Activated T-helper 1 cell treated with anti-CD3 and anti-CD28 coated beads, Interleukin-12 subunit alpha, Interleukin-12 subunit beta, Interleukin-2, Interleukin-4 antibody, amounts not matched to agents 30 ng/mL and 10 ng/mL and 1 ng/mL, durations not matched to agents 14 hours and 24 hours and 36 hours (primary cell): ENCODE measurements around the gene CGB3. TPM values are rescaled to one million over a fixed set of nuclear protein-coding genes. Genes with fewer than 3 reads are reported as not detected.
A peak's percentile ranks its signal among the peaks of the same experiment; 100 is the strongest.

ENCODE experiments used
- DNase-seq: peaks from one replicate; pipeline ENCODE4 v3.0.0; 2021; ENCODE audit warnings: low spot score
- H3K27ac Mint-ChIP-seq: one replicate; pipeline ENCODE4 v1.8.0; 2021; ENCODE audit warnings: mild to moderate bottlenecking, mixed read lengths
- H3K27me3 Mint-ChIP-seq: one replicate; pipeline ENCODE4 v1.8.0; 2022; ENCODE audit warnings: mild to moderate bottlenecking, moderate library complexity, mixed read lengths; ENCODE audit not compliant: insufficient read depth
- H3K36me3 Mint-ChIP-seq: one replicate; pipeline ENCODE4 v1.8.0; 2021; ENCODE audit warnings: low read depth, mixed read lengths
- H3K4me1 Mint-ChIP-seq: one replicate; pipeline ENCODE4 v1.8.0; 2021; ENCODE audit warnings: low read depth, mixed read lengths
- H3K4me3 Mint-ChIP-seq: one replicate; pipeline ENCODE4 v1.8.0; 2021; ENCODE audit warnings: mild to moderate bottlenecking, moderate library complexity, mixed read lengths
- H3K9me3 Mint-ChIP-seq: one replicate; pipeline ENCODE4 v1.8.0; 2021; ENCODE audit warnings: mixed read lengths
- intact Hi-C: fragments of 100-400 bp; cut with micrococcal nuclease; formaldehyde crosslinking; loops from one replicate; pipeline ENCODE4 v1.15.1; 2024
- total RNA-seq: library from RNA; stranded (reverse); gene quantifications from 2 replicates; pipeline ENCODE4 v1.2.3, GENCODE V29; 2022

CGB3 gene
- total RNA-seq, 1 donor from 2014 or later = not detected

DNA sequence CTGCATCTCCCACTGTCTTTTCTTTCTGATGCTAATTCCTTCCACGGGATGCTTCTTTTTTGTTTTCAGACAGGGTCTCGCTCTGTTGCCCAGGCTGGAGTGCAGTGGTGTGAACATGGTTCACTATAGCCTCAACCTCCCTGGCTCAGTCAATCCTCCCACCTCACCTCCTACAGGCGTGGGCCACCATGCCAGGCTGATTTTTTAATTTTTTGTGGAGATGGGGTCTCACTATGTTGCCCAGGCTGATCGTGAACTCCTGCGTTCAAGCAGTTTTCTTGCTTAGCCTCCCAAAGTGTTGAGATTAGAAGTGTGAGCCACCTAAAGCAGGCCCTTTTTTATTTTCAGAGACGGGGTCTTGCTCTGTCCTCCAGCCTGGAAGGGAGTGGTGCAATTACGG lies 35.8 kb downstream of the CGB3 start:
- Mint-ChIP-seq H3K27me3 (no peaks in the 10 kb centered on the region), H3K27ac (no peak overlapping the region), H3K4me3 (no peak overlapping the region), H3K9me3 (no peaks in the 10 kb centered on the region), H3K4me1 (peaks cover 24% of the 10 kb centered on the region), H3K36me3 (peaks cover 24% of the 10 kb centered on the region)
- intact Hi-C loops = no loop called here
- no peak for DNase-seq

- peaks cover 26% of the 10 kb centered on the region for H3K36me3 Mint-ChIP-seq
- H3K27ac Mint-ChIP-seq = peak overlapping the region; percentile 75
- intact Hi-C loops = no loop called here
These were observed 36.8 kb downstream of the CGB3 start for GRCh38 chr19:48987323-48987722.

DNA sequence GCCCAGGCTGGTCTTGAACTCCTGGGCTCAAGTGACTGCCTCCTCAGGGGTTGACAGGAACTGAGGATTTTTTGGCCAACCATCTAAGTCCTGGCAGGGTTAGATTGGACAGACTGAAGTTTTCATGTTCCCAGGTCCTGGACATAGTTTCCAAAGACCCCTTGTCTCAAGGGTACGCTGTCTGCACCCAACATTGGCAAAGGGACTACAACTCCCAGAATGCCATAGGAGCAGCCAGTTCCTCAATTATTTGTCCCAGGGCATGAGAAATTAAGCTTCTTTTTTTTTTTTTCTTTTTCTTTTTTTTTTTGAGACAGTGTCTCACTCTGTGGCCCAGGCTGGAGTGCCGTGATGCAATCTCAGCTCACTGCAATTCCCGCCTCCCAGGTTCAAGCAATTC lies 37.9 kb downstream of the CGB3 start:
- intact Hi-C loops = no loop called here
- H3K4me3 Mint-ChIP-seq = no peak overlapping the region
- no peaks in the 10 kb centered on the region for H3K9me3 Mint-ChIP-seq
- no peak for DNase-seq
- no peak overlapping the region for H3K27ac Mint-ChIP-seq
- no peaks in the 10 kb centered on the region for H3K27me3 Mint-ChIP-seq
- H3K36me3 Mint-ChIP-seq = peaks cover 36% of the 10 kb centered on the region
- H3K4me1 Mint-ChIP-seq = peaks cover 17% of the 10 kb centered on the region

More at GRCh38 chr19:48987323-48987722, 36.8 kb downstream of the CGB3 start:
- no peaks in the 10 kb centered on the region for H3K27me3 Mint-ChIP-seq
- H3K4me3 Mint-ChIP-seq = no peak overlapping the region
- no peaks in the 10 kb centered on the region for H3K9me3 Mint-ChIP-seq
- peaks cover 21% of the 10 kb centered on the region for H3K4me1 Mint-ChIP-seq
- DNase-seq = no peak

DNA sequence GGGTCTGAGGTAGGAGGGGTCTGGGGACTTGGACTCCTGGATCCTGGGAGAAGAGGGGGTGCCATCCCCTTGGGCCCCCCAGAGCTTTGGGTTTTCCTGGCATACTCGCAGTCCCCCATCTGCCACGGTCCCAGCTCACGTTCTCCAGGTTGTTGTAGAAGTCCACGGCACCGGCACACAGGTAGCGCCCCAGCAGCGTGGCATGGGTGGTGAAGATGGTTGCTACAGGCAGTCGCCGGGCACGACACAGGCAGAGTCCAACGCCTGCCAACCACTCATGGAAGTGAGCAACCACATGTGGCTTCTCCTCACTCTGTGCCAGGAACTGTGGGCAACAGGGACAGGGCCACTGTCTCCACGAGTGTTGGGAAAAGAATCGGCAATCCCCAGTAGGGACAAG lies 38.4 kb downstream of the CGB3 start:
- no peaks in the 10 kb centered on the region for H3K9me3 Mint-ChIP-seq
- peaks cover 34% of the 10 kb centered on the region for H3K36me3 Mint-ChIP-seq
- intact Hi-C loops = no loop called here
- no peak overlapping the region for H3K4me3 Mint-ChIP-seq
- H3K4me1 Mint-ChIP-seq = peaks cover 17% of the 10 kb centered on the region
- H3K27me3 Mint-ChIP-seq = no peaks in the 10 kb centered on the region
- H3K27ac Mint-ChIP-seq = no peak overlapping the region
- no peak for DNase-seq

- H3K27ac Mint-ChIP-seq = no peak overlapping the region
- no peak for DNase-seq
- intact Hi-C loops = no loop called here
- no peaks in the 10 kb centered on the region for H3K9me3 Mint-ChIP-seq
- peaks cover 26% of the 10 kb centered on the region for H3K36me3 Mint-ChIP-seq
- peaks cover 4% of the 10 kb centered on the region for H3K4me1 Mint-ChIP-seq
- H3K27me3 Mint-ChIP-seq = no peaks in the 10 kb centered on the region
- H3K4me3 Mint-ChIP-seq = no peak overlapping the region
These were observed 41.9 kb downstream of the CGB3 start for GRCh38 chr19:48982280-48982679.

DNA sequence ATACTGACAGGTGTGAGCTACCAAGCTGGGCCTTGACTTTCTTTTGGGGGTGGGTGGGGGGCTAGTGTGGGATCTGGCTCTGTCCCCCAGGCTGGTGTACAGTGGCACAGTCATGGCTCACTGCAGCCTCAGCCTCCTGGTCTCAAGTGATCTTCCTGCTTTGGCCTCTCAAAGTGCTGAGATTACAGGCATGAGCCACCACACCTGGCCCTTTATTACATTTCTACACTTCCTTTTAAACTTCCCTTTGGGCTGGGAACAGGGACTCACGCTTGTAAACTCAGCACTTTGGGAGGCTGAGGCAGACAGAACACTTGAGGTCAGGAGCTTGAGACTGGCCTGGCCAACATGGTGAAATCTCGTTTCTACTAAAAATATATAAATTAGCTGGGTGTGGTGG lies 47.1 kb downstream of the CGB3 start:
- Mint-ChIP-seq H3K9me3 (no peaks in the 10 kb centered on the region), H3K27me3 (no peaks in the 10 kb centered on the region), H3K4me1 (peaks cover 9% of the 10 kb centered on the region), H3K27ac (no peak overlapping the region), H3K36me3 (peaks cover 28% of the 10 kb centered on the region), H3K4me3 (no peak overlapping the region)
- intact Hi-C loops = no loop called here
- DNase-seq = no peak

DNA sequence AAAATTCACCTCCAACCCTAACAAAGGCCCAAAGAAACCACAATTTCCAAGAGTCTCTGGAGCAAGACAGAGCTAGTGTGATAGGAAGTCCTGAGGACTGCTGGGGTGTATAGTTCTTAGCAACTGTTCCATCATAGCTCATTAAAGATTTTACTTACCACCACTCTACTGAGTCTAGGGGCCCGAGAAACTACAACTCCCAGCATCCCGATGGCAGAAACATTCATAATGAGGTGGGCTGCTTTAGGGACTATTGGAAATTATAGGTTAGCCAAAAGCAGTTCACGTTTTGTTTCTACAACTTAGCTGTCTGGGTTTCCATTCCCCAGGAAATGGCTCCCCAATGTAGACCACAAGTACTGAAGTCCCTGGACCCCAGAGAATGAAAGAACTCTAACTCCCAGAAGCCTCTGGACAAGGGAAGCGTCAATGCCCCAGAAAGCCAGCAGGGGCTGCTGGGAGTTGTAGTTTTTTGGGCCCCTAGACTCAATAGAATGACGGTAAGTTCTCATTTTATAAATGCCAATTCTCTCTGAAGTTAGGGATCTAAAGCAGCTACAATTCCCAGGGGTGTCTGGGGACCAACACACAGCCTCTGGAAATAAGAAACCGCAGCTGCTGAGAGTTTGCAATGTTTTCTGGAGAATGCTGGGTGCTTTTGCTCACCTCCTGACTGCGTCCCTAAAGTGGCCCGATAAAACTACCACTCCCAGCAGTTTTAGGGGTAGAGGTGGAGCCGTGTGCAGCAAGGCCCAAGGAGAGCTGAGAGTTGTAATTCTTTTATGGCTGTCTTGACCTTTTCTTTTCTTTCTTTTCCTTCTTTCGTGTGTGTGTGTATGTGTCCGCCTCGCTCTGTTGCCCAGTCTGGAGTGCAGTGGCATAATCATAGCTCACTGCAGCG lies 47.9 kb downstream of the CGB3 start:
- DNase-seq = no peak
- H3K36me3 Mint-ChIP-seq = peaks cover 23% of the 10 kb centered on the region
- H3K27me3 Mint-ChIP-seq = no peaks in the 10 kb centered on the region
- H3K9me3 Mint-ChIP-seq = no peaks in the 10 kb centered on the region
- H3K27ac Mint-ChIP-seq = no peak overlapping the region
- intact Hi-C loops = no loop called here
- no peak overlapping the region for H3K4me3 Mint-ChIP-seq
- peaks cover 11% of the 10 kb centered on the region for H3K4me1 Mint-ChIP-seq

Other genes with a start within 250 kb of the CGB3 start
- gene BCAT2, start 213.3 kb downstream of the CGB3 start, total RNA-seq = 93.3 and 93.6 TPM in 2 replicates
- gene HSD17B14, start 187.8 kb downstream of the CGB3 start, total RNA-seq = 0.57 and 0.64 TPM in 2 replicates
- 1.4 and 1.9 TPM in 2 replicates for gene PLEKHA4, start 155.7 kb downstream of the CGB3 start, total RNA-seq
- gene PPP1R15A, start 151.9 kb downstream of the CGB3 start, total RNA-seq = 53.1 and 53.7 TPM in 2 replicates
- gene TULP2, start 125.6 kb downstream of the CGB3 start, total RNA-seq = not detected in 2 replicates
- gene NUCB1, start 124.0 kb downstream of the CGB3 start, total RNA-seq = 117 and 122 TPM in 2 replicates
- gene DHDH, start 90.6 kb downstream of the CGB3 start, total RNA-seq = not detected in 2 replicates
- gene BAX, start 69.5 kb downstream of the CGB3 start, total RNA-seq = 292 and 295 TPM in 2 replicates
- gene FTL, start 59.0 kb downstream of the CGB3 start, total RNA-seq = 651 and 662 TPM in 2 replicates
- 71.2 and 77.1 TPM in 2 replicates for gene GYS1, start 31.0 kb downstream of the CGB3 start, total RNA-seq
- gene RUVBL2, start 30.4 kb downstream of the CGB3 start, total RNA-seq = 172 and 175 TPM in 2 replicates
- not detected in 2 replicates for gene LHB, start 7.2 kb downstream of the CGB3 start, total RNA-seq
- not detected in 2 replicates for gene CGB2, start 7.6 kb upstream of the CGB3 start, total RNA-seq
- gene CGB1, start 12.6 kb upstream of the CGB3 start, total RNA-seq = not detected in 2 replicates
- not detected in 2 replicates for gene CGB5, start 19.5 kb upstream of the CGB3 start, total RNA-seq
- gene CGB8, start 24.8 kb upstream of the CGB3 start, total RNA-seq = not detected in 2 replicates
- not detected in 2 replicates for gene CGB7, start 33.4 kb upstream of the CGB3 start, total RNA-seq
- gene NTF4, start 40.5 kb upstream of the CGB3 start, total RNA-seq = not detected in 2 replicates
- gene KCNA7, start 48.4 kb upstream of the CGB3 start, total RNA-seq = not detected in 2 replicates
- gene SNRNP70, start 61.1 kb upstream of the CGB3 start, total RNA-seq = 259 and 272 TPM in 2 replicates
- 4.9 and 7.8 TPM in 2 replicates for gene LIN7B, start 90.0 kb upstream of the CGB3 start, total RNA-seq
- 2.6 and 2.9 TPM in 2 replicates for gene C19orf73, start 94.8 kb upstream of the CGB3 start, total RNA-seq
- gene PPFIA3, start 95.2 kb upstream of the CGB3 start, total RNA-seq = 5.0 TPM in 2 replicates
- not detected in 2 replicates for gene HRC, start 131.1 kb upstream of the CGB3 start, total RNA-seq
- gene TRPM4, start 133.5 kb upstream of the CGB3 start, total RNA-seq = 1.4 and 2.0 TPM in 2 replicates